ENCODE results near the gene PYGM.

PYGM gene

DNA sequence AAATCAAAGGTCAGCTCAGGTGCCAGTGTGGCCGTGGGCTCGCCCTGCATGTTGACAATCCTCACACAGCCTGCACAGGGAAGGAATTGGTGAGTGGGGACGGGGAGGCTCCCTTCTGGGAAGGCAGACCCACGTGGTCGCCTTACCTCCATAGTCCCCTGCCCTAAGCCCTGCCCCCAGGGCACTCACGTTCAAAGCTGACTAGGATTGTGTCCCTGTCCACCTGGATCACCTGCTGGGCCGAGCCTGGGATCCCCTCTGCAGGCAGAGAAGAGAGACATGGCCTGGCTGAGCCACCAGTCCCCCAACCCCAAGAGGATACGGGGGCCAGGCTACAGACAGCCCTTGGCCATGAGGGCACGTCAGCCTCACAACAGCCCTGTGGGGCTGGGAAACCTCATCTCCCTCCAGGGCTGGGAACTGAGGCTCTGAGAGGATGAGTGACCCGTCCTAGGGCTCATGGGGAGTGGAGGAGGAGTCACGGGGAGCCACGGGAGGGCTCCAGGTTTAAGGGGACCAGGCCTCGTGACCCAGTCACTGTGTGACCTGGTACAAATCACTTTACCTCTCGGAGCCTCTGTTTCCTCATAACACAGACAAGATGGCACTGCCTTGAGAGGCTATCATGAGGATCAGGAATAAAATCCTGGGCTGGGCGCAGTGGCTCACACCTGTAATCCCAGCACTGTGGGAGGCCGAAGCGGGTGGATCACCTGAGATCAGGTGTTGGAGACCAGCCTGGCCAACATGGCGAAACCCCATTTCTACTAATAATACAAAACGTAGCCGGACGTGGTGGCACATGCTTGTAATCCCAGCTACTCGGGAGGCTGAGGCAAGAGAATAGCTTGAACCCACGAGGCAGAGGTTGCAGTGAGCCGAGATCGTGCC, 30.7 kb upstream of the PYGM start:
- H3K36me3 ChIP-seq (ENCODE audit: control insufficient read depth, insufficient read depth, low read length), result peaks cover 5% of the 10 kb centered on the region
- H3K9me3 ChIP-seq (ENCODE audit: control insufficient read depth, low read length), result no peaks in the 10 kb centered on the region
- no peak overlapping the region for H3K27ac ChIP-seq (ENCODE audit: low read depth, low read length, severe bottlenecking)
- 91 to 93% methylated on average over 10 to 21 of the region's 25 CpGs for WGBS, 2 experiments (ENCODE audit: insufficient coverage in 2 of 2)
- peaks cover 2% of the 10 kb centered on the region for H3K4me1 ChIP-seq (ENCODE audit: control insufficient read depth, insufficient read depth, low read length, poor library complexity, severe bottlenecking)
- no peak overlapping the region for H3K4me3 ChIP-seq (ENCODE audit: extremely low read depth, insufficient read depth, low read length, poor library complexity, severe bottlenecking)

DNA sequence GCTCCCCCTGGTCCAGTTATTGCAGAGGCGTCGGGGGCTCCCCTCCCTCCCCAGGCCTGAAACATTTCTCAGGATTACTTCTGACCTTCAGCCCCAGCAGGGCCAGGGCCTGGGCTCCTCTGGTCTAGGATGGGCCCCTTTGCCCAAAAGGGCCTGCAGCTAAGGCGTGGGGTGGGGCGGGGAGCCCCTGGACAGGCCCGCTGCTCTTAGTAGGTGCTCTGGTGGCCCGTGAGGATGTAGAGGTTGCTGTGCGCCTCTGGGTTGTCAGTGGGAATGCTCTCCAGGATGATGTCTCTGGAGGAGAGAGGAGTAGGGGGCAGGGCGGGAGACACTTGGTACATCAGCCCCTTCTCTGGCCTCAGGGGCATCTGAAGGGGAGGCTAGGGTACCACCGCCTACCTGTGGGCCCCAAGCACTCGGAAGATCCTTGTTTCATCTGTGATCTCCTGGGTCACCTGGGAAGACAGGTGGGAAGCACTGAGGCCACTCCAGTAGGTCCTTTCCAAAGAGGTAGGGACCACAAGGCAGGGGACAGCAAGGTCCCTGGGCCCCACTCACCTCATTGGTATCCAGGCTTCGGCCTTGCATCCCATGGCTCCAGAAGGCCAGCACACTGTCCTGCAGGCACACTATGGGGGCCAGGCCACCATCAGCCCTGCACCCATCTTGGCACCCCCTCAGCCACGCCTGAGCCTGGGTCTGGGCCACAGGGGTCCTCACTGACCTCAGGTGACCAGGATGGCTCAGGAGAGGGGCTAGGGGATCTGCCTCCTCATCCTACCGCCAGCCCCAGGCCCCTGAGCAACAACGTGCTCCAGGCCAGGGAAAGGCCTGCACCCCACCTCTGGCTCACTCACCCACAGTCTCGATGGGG, 29.8 kb upstream of the PYGM start:
- H3K9me3 ChIP-seq (ENCODE audit: control insufficient read depth, low read length), result no peaks in the 10 kb centered on the region
- H3K4me1 ChIP-seq (ENCODE audit: control insufficient read depth, insufficient read depth, low read length, poor library complexity, severe bottlenecking), result peaks cover 2% of the 10 kb centered on the region
- no peak overlapping the region for H3K4me3 ChIP-seq (ENCODE audit: extremely low read depth, insufficient read depth, low read length, poor library complexity, severe bottlenecking)
- WGBS, 2 experiments (ENCODE audit: insufficient coverage in 2 of 2), result 90 to 95% methylated on average over 8 to 12 of the region's 15 CpGs
- peaks cover 5% of the 10 kb centered on the region for H3K36me3 ChIP-seq (ENCODE audit: control insufficient read depth, insufficient read depth, low read length)
- no peak overlapping the region for H3K27ac ChIP-seq (ENCODE audit: low read depth, low read length, severe bottlenecking)

DNA sequence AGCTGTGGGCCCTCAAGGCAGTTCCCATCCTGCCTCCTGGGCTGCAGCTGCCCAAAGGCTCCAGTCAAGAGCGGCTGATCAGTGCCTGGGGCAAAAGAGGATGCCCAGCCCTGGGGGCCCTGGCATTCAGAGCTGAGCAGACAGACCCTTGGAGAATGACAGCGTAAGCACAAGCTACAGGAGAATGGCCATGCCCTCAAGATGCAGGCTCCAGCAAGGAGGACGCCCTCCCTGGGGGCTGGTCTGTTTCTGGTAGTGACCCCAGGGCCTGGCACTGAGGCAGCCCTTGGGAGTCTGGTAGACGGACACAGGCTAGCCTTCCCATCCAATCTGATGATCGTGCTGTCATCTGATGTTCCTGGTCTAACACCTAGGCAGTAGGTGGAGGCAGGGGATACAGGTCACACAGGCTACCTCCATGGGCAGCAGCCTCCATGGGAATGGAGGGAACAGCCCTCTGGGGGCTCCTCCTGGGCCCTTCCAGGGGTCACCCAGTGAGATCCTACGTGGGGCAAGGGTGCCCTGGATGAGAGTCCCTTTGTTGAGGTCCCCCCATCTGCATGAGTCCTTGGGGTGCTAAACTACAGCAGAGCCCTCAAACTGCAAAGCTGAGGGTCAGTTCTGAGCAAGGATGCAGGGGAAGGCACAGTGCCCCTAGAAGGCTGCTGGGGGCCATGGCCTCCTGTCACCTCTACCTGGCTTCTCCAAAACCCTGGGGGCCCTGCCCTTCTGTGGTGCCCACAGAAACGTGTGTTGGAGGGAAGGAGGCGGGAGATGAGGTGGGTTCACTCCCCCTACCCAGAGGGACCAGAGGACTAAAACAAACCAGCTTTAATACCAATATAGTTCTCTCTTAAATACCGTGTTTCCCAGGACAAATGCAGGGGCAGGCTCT, 28.8 kb upstream of the PYGM start:
- peaks cover 2% of the 10 kb centered on the region for H3K4me1 ChIP-seq (ENCODE audit: control insufficient read depth, insufficient read depth, low read length, poor library complexity, severe bottlenecking)
- 90 to 92% methylated on average over 6 to 7 of the region's 9 CpGs for WGBS, 2 experiments (ENCODE audit: insufficient coverage in 2 of 2)
- H3K27ac ChIP-seq (ENCODE audit: low read depth, low read length, severe bottlenecking), result no peak overlapping the region
- H3K36me3 ChIP-seq (ENCODE audit: control insufficient read depth, insufficient read depth, low read length), result peaks cover 5% of the 10 kb centered on the region
- H3K4me3 ChIP-seq (ENCODE audit: extremely low read depth, insufficient read depth, low read length, poor library complexity, severe bottlenecking), result no peak overlapping the region
- no peaks in the 10 kb centered on the region for H3K9me3 ChIP-seq (ENCODE audit: control insufficient read depth, low read length)

DNA sequence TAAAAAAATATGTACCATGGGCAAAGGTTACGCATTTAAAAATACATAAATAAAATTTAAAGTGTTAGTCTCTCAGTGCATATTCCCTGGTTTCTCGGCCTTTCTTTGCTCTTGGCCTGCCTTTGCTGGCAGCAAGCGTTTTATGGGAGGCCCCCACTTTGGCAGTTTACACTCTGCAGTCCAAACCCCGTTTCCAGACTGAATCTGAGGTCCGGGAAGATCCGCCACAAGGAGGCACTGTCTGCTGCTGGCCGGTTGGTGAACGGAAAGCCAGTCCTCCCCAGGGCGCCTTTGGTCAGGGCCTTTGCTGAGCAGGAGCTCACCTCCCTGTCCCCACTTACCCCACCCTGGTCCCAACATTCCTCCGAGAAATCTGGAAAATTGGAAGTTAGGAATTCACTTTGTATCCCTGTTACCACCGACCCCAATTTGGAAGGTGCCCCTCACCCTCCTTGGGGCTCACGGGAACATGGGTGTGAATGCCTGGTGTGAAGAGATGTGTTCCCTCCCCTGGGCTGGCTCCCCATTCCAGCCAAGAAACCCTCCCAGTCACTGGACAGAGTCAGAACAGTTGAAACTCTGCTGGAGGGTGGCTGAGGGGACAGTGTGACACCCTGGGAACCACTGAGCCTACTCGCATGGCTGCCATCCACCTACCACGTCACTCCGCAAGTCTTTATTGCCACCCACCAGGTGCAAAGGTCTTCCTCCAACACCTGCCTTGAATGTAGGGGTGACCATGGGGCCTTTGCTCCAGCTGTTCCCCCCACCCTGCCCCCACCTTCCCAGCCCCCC, 27.9 kb upstream of the PYGM start:
- no peaks in the 10 kb centered on the region for H3K9me3 ChIP-seq (ENCODE audit: control insufficient read depth, low read length)
- H3K27ac ChIP-seq (ENCODE audit: low read depth, low read length, severe bottlenecking), result no peak overlapping the region
- WGBS, 2 experiments (ENCODE audit: insufficient coverage in 2 of 2), result 24 to 36% methylated on average over 2 to 9 of the region's 15 CpGs

DNA sequence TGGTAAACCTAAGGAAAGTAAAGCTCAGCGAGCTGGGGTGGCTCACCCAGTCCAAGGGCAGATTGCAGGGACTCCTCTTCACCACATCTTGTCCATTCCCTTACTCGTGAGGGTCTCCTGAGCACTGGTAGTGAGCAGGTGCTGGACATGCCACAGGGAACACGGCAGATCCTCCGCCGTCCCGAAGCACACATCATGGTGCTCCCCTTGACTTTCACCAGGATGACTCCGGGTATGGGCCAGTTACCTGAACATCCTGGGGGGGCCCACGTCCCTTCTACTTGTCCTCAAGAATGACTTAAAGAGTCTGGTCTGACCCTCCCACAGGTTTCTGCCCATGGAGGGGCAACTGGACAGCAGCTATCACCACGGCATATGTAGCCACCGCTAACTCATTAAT, 26.5 kb upstream of the PYGM start:
- Histone ChIP-seq H3K9me3 (ENCODE audit: control insufficient read depth, low read length) (no peaks in the 10 kb centered on the region), H3K36me3 (ENCODE audit: control insufficient read depth, insufficient read depth, low read length) (peaks cover 5% of the 10 kb centered on the region), H3K27ac (ENCODE audit: low read depth, low read length, severe bottlenecking) (no peak overlapping the region), H3K4me1 (ENCODE audit: control insufficient read depth, insufficient read depth, low read length, poor library complexity, severe bottlenecking) (peaks cover 2% of the 10 kb centered on the region), H3K4me3 (ENCODE audit: extremely low read depth, insufficient read depth, low read length, poor library complexity, severe bottlenecking) (no peak overlapping the region)
- 92 to 93% methylated on average over 10 of the region's 10 CpGs for WGBS, 2 experiments (ENCODE audit: insufficient coverage in 2 of 2)

More for the DNA sequence above, 27.9 kb upstream of the PYGM start:
- peaks cover 5% of the 10 kb centered on the region for H3K36me3 ChIP-seq (ENCODE audit: control insufficient read depth, insufficient read depth, low read length)
- peaks cover 2% of the 10 kb centered on the region for H3K4me1 ChIP-seq (ENCODE audit: control insufficient read depth, insufficient read depth, low read length, poor library complexity, severe bottlenecking)
- H3K4me3 ChIP-seq (ENCODE audit: extremely low read depth, insufficient read depth, low read length, poor library complexity, severe bottlenecking), result no peak overlapping the region

DNA sequence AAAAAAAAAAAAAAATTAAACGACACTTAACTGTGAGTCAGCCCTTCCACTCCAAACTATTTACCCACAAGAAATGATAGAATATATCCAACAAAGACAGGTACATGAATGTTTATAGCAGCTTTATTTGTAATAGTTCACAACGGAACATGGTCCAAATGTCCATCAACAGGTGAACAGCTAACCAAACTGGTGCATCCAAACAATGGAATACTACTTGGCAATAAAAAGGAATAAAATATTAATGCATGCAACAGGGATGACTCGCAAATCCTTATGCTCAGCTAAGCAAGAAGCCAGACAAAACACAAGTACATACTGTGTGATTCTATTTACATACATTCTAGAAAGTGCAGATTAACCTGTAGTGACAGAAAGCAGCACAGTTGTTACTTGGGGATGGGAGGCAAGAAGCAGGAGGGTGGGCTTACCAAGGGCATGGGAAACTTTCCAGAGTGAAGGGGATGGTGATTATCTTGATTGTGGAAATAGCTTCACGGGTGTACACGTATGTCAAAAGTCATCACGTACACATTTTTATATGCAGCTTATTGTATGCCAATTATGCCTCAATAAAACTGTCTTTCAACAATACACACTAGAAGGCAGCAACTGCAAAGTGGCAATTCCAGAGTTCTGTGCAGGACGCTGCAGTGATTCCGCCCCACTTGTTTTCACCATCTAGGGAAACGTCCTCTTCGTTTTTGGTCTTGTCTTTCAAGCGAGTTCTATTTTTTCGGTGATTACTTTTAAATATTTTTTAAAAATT, 25.2 kb upstream of the PYGM start:
- Histone ChIP-seq H3K4me3 (ENCODE audit: extremely low read depth, insufficient read depth, low read length, poor library complexity, severe bottlenecking) (no peak overlapping the region), H3K9me3 (ENCODE audit: control insufficient read depth, low read length) (no peaks in the 10 kb centered on the region)
- 91 to 93% methylated on average over 3 to 5 of the region's 12 CpGs for WGBS, 2 experiments (ENCODE audit: insufficient coverage in 2 of 2)

DNA sequence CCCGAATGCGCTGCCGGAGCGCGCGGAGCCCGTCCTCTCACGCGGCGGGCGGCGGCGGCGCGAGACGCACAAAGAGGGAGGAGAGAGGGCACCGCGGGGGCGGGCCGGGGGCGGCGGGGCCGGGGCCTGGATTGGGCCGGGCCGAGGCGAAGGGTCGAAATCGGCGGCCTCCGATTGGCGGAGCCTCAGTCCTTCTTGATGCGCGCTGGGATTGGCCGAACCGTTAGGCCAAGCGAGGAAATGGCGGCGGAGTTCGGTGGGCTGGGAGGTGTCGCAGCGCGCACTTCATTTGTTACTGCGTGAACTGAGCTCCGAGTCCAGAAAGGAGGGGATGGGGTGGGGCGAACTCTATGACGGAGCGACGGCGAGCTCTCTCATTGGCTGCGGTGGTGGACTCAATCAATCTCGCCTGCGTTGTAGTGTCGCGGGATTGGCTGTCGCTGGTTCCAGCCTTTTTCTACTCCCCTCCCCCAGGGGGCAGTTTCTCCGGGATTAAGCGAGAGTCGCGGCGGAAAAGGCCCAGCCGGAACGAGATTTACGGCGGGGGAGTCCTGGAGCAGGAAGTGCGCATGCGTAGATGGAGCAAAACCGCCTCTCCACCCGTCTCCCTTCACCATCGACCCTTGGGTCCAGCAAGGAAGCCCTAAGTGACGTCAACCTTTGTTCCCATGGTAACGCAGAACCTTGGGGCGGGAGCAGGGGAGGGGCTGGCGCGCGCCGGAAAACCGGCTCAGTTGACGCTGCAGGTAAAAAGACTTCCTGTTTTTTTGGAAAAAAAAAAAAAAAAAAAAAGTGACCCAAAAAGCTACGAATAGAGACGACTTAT, 18.9 kb upstream of the PYGM start, which contains the start of gene SF1:
SF1 (minus strand) TSS at position 70 of the 826 bp plus-strand sequence. CDS start 150 bp downstream, outside the sequence.
- peak within 1 kb of the TSS; percentile 90 for H3K27ac ChIP-seq (ENCODE audit: low read depth, low read length, severe bottlenecking)
- H3K4me1 ChIP-seq (ENCODE audit: control insufficient read depth, insufficient read depth, low read length, poor library complexity, severe bottlenecking), result peaks cover 6% of the 10 kb centered on the region
- H3K36me3 ChIP-seq (ENCODE audit: control insufficient read depth, insufficient read depth, low read length), result peaks cover 41% of the 10 kb centered on the region
- no peaks in the 10 kb centered on the region for H3K9me3 ChIP-seq (ENCODE audit: control insufficient read depth, low read length)
- peak within 1 kb of the TSS; percentile 86 for H3K4me3 ChIP-seq (ENCODE audit: extremely low read depth, insufficient read depth, low read length, poor library complexity, severe bottlenecking)
- 0% methylated on average over 46 to 63 of the region's 80 CpGs for WGBS, 2 experiments (ENCODE audit: insufficient coverage in 2 of 2)

More for the DNA sequence above, 25.2 kb upstream of the PYGM start:
- H3K27ac ChIP-seq (ENCODE audit: low read depth, low read length, severe bottlenecking), result no peak overlapping the region
- H3K36me3 ChIP-seq (ENCODE audit: control insufficient read depth, insufficient read depth, low read length), result peaks cover 4% of the 10 kb centered on the region
- peaks cover 2% of the 10 kb centered on the region for H3K4me1 ChIP-seq (ENCODE audit: control insufficient read depth, insufficient read depth, low read length, poor library complexity, severe bottlenecking)

DNA sequence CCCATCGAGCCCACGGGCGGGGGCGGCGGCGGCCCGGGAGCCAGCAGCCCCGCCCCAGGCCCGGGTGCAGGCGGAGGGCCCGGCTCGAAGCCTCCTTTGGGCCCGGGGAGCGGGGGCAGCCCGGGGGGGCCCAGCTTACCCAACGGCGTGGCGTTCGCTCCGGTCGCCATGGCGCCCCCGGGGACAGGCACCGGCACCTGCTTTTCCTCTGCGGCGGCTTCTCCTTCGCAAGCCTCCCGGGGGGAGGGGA, 18.4 kb upstream of the PYGM start:
- Histone ChIP-seq H3K27ac (ENCODE audit: low read depth, low read length, severe bottlenecking) (peak overlapping the region; percentile 90), H3K36me3 (ENCODE audit: control insufficient read depth, insufficient read depth, low read length) (peaks cover 46% of the 10 kb centered on the region), H3K4me3 (ENCODE audit: extremely low read depth, insufficient read depth, low read length, poor library complexity, severe bottlenecking) (peak overlapping the region; percentile 86), H3K9me3 (ENCODE audit: control insufficient read depth, low read length) (no peaks in the 10 kb centered on the region), H3K4me1 (ENCODE audit: control insufficient read depth, insufficient read depth, low read length, poor library complexity, severe bottlenecking) (peaks cover 12% of the 10 kb centered on the region)
- 0 to 2% methylated on average over 17 to 24 of the region's 28 CpGs for WGBS, 2 experiments (ENCODE audit: insufficient coverage in 2 of 2)

All from mesodermal cell (in vitro differentiated cells).